Memory B cell (primary cell): ENCODE measurements around the gene GLRX.
A peak's percentile ranks its signal among the peaks of the same experiment; 100 is the strongest.

Experiments used
- ATAC-seq: fragments of 150-1000 bp; cut with Tn5 transposase; 2 replicates; pipeline ENCODE4 v1.10.0; 2021; ENCODE audit warnings: low read depth, mild to moderate bottlenecking, moderate library complexity
- DNase-seq, 2 donors: peaks; one replicate each; pipeline ENCODE4 v3.0.0; 2022; ENCODE audit warnings: low spot score in 2 of 2
- H3K27ac Mint-ChIP-seq: one replicate; pipeline ENCODE4 v1.8.0; 2022; ENCODE audit warnings: mild to moderate bottlenecking, moderate library complexity, mixed read lengths
- H3K27me3 Mint-ChIP-seq: one replicate; pipeline ENCODE4 v1.8.0; 2022; ENCODE audit warnings: mixed read lengths
- H3K36me3 Mint-ChIP-seq: one replicate; pipeline ENCODE4 v1.8.0; 2022; ENCODE audit warnings: mild to moderate bottlenecking, mixed read lengths
- H3K4me1 Mint-ChIP-seq: one replicate; pipeline ENCODE4 v1.8.0; 2022; ENCODE audit warnings: mixed read lengths
- H3K4me3 Mint-ChIP-seq: one replicate; pipeline ENCODE4 v1.8.0; 2022; ENCODE audit warnings: mild to moderate bottlenecking, moderate library complexity, mixed read lengths
- H3K9me3 Mint-ChIP-seq: one replicate; pipeline ENCODE4 v1.8.0; 2022; ENCODE audit warnings: mixed read lengths

Gene GLRX

GRCh38 chr5:95801532-95801931 is 21.0 kb downstream of the GLRX start:
- Mint-ChIP-seq H3K36me3 (peaks cover 11% of the 10 kb centered on the region), H3K27me3 (no peaks in the 10 kb centered on the region), H3K4me3 (no peak overlapping the region), H3K27ac (no peak overlapping the region), H3K4me1 (peaks cover 2% of the 10 kb centered on the region), H3K9me3 (peaks cover 2% of the 10 kb centered on the region)
- DNase-seq: no peak
- no peak for ATAC-seq

GRCh38 chr5:95800553-95800952 is 22.0 kb downstream of the GLRX start:
- ATAC-seq: no peak

GRCh38 chr5:95799191-95799835 is 23.2 kb downstream of the GLRX start:
- ATAC-seq: no peak

More at GRCh38 chr5:95800553-95800952, 22.0 kb downstream of the GLRX start:
- Mint-ChIP-seq H3K9me3 (peaks cover 2% of the 10 kb centered on the region), H3K4me1 (peaks cover 2% of the 10 kb centered on the region), H3K36me3 (peaks cover 11% of the 10 kb centered on the region), H3K27ac (no peak overlapping the region), H3K27me3 (no peaks in the 10 kb centered on the region), H3K4me3 (no peak overlapping the region)
- no peak for DNase-seq

DNA sequence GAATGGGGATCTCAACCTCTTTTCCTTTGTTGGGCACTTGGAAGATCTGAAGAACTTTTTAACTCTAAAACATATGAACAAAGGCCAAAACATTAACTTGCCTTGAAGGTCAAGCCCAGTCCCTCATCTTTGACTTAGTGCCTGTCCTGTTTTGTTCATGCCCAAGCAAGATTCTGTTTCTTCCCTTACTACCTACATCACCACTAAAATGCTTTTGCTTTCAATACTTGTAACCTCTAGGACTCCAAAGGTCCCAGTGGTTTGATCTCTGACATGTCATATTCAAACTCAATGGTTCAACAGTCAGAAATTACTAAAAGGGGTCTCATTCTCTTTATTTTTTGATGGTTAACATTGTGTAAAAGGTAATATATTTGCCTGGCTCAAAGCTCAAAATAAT is 24.0 kb downstream of the GLRX start:
- peaks cover 2% of the 10 kb centered on the region for H3K4me1 Mint-ChIP-seq
- no peak overlapping the region for H3K4me3 Mint-ChIP-seq
- DNase-seq (no peak), ATAC-seq (no peak)
- no peak overlapping the region for H3K27ac Mint-ChIP-seq
- H3K27me3 Mint-ChIP-seq: no peaks in the 10 kb centered on the region
- H3K9me3 Mint-ChIP-seq: no peaks in the 10 kb centered on the region
- H3K36me3 Mint-ChIP-seq: peaks cover 6% of the 10 kb centered on the region

More at GRCh38 chr5:95799191-95799835, 23.2 kb downstream of the GLRX start:
- no peaks in the 10 kb centered on the region for H3K27me3 Mint-ChIP-seq
- no peaks in the 10 kb centered on the region for H3K9me3 Mint-ChIP-seq
- peaks cover 8% of the 10 kb centered on the region for H3K36me3 Mint-ChIP-seq
- no peak overlapping the region for H3K27ac Mint-ChIP-seq
- no peak overlapping the region for H3K4me3 Mint-ChIP-seq
- no peak for DNase-seq
- H3K4me1 Mint-ChIP-seq: peaks cover 2% of the 10 kb centered on the region

DNA sequence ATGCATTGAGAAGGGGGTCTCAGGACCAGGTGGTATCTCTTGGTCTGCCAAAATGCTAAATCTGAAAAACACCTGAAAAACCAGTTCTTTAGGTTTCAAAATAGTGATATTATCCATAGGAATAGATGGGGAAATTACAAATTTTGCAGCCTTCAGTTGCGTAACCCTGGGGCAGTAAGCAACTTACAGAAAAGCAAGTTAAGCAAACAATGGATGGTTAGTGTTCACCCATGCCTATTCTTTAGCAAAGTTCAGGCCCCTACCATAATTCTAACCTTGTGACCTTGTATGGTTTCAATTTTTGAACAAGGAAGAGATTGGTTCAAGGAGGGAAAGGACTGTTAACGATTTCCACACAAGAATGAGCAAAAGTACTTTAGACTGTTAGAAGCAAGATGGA is 24.5 kb downstream of the GLRX start:
- no peaks in the 10 kb centered on the region for H3K27me3 Mint-ChIP-seq
- H3K4me1 Mint-ChIP-seq: peaks cover 2% of the 10 kb centered on the region
- DNase-seq (no peak), ATAC-seq (no peak)
- H3K9me3 Mint-ChIP-seq: no peaks in the 10 kb centered on the region
- H3K36me3 Mint-ChIP-seq: peaks cover 6% of the 10 kb centered on the region
- H3K4me3 Mint-ChIP-seq: no peak overlapping the region
- no peak overlapping the region for H3K27ac Mint-ChIP-seq

DNA sequence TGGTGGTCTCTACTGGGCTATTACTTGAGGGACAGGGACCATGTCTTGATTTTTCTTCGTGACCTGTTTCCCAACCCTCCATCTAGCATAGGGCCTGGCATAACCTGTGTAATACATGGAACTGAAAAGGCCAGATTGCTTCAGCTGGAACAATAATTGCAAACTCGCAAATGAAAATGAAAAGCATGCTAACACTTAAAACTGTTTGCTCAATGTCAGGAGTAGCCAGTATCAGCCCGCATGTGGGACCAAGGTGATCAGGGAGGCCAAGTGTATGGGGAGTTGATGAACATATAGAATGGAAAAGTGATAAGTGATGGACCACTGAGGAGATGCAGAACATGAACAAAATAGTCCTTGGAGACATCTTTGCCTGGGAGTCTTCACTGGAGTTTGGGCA is 25.2 kb downstream of the GLRX start:
- peaks cover 5% of the 10 kb centered on the region for H3K36me3 Mint-ChIP-seq
- H3K9me3 Mint-ChIP-seq: no peaks in the 10 kb centered on the region
- no peaks in the 10 kb centered on the region for H3K27me3 Mint-ChIP-seq
- H3K4me3 Mint-ChIP-seq: no peak overlapping the region
- DNase-seq (no peak), ATAC-seq (no peak)
- no peaks in the 10 kb centered on the region for H3K4me1 Mint-ChIP-seq
- H3K27ac Mint-ChIP-seq: no peak overlapping the region

GRCh38 chr5:95794070-95794516 is 28.4 kb downstream of the GLRX start:
- Mint-ChIP-seq H3K9me3 (no peaks in the 10 kb centered on the region), H3K4me1 (peaks cover 3% of the 10 kb centered on the region), H3K4me3 (no peak overlapping the region), H3K27ac (no peak overlapping the region), H3K36me3 (peaks cover 3% of the 10 kb centered on the region), H3K27me3 (no peaks in the 10 kb centered on the region)
- no peak for ATAC-seq
- DNase-seq: no peak

DNA sequence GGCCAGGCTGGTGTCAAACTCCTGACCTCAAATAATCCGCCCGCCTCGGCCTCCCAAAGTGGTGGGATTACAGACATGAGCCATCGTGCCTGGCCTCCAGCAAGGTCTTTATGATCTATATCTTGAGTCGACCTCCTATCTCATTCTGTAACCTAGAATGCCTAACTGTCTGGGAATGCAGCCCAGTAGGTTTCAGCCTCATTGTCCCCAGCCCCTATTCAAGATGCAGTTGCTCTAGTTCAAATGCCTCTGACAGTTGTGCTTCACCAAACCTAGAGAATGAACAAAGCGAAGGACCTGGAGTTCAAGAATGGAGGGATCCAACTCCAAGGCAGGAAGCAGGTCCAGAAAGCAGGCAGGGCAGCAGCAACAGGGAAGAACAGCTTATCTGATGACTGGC is 30.8 kb downstream of the GLRX start:
- peaks cover 3% of the 10 kb centered on the region for H3K4me1 Mint-ChIP-seq
- no peaks in the 10 kb centered on the region for H3K9me3 Mint-ChIP-seq
- H3K27me3 Mint-ChIP-seq: no peaks in the 10 kb centered on the region
- ATAC-seq (no peak), DNase-seq (no peak)
- no peak overlapping the region for H3K27ac Mint-ChIP-seq
- H3K36me3 Mint-ChIP-seq: no peaks in the 10 kb centered on the region
- H3K4me3 Mint-ChIP-seq: no peak overlapping the region

DNA sequence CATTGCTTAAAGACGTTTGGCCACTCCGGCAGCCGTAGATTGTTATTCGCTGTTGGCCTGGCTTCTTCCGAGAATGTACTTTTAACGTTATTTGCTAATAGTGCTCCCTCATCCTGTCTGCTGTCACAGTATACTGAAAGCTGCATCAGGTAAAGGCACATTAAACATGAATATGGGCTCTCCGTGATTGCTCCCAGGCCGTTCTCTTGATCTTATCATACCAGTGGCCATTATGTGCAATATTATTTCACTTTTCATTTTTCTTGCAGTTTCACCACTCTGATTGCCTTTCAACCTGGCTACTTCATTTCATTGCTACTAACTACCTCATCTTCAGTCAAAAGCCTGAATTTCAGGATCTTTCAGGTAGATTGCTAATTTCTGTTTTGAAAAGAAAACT is 34.0 kb downstream of the GLRX start:
- DNase-seq (no peak), ATAC-seq (no peak)
- Mint-ChIP-seq H3K27me3 (no peaks in the 10 kb centered on the region), H3K4me1 (peaks cover 3% of the 10 kb centered on the region), H3K9me3 (no peaks in the 10 kb centered on the region), H3K4me3 (no peak overlapping the region), H3K36me3 (no peaks in the 10 kb centered on the region), H3K27ac (no peak overlapping the region)

- DNase-seq: no peak
- Mint-ChIP-seq H3K9me3 (no peaks in the 10 kb centered on the region), H3K27ac (no peak overlapping the region), H3K4me3 (no peak overlapping the region), H3K4me1 (peaks cover 3% of the 10 kb centered on the region), H3K27me3 (no peaks in the 10 kb centered on the region), H3K36me3 (no peaks in the 10 kb centered on the region)
- ATAC-seq: no peak
These were observed 35.6 kb downstream of the GLRX start for GRCh38 chr5:95786821-95787418.

GRCh38 chr5:95784514-95785302 is 37.8 kb downstream of the GLRX start:
- H3K4me1 Mint-ChIP-seq: peaks cover 8% of the 10 kb centered on the region
- H3K4me3 Mint-ChIP-seq: no peak overlapping the region
- ATAC-seq (no peak), DNase-seq (no peak)
- no peak overlapping the region for H3K27ac Mint-ChIP-seq
- no peaks in the 10 kb centered on the region for H3K9me3 Mint-ChIP-seq
- no peaks in the 10 kb centered on the region for H3K36me3 Mint-ChIP-seq
- no peaks in the 10 kb centered on the region for H3K27me3 Mint-ChIP-seq

DNA sequence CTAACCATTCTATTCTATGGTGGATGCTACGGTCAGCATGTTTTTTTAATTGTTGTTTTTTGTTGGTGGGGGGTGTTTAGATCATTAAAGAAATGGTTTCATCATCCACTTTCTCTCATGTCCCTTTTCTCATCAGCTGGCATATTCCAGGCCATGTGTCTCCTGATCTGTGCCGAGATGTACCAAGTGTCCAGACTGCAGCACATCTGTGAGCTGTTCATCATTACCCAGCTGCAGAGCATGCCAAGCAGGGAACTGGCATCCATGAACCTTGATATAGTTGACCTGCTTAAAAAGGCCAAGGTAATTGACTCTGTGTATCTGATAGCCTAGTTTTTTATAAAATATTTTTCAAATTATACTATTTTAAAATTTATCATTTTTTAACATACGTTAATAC is 38.9 kb downstream of the GLRX start:
- Mint-ChIP-seq H3K4me1 (peaks cover 5% of the 10 kb centered on the region), H3K27ac (no peak overlapping the region), H3K36me3 (no peaks in the 10 kb centered on the region), H3K27me3 (no peaks in the 10 kb centered on the region), H3K4me3 (no peak overlapping the region), H3K9me3 (no peaks in the 10 kb centered on the region)
- no peak for DNase-seq
- no peak for ATAC-seq

DNA sequence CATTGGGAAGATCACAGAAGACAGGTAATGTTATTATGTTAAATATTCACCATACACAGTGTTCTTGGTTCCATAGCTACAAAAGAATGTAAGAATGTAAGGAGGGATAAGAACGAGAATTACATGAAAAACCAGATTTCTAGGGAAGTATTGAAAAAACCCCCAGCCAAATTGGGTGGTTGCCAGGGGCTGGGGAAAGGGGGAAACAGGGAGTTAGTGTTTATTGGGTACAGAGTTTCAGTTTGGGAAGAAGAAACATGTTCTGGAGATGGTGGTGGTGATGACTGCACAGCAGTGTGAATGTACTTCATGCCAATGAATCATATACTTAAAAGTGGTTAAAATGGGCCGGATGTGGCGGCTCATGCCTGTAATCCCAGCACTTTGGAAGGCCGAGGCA is 40.3 kb downstream of the GLRX start:
- Mint-ChIP-seq H3K27ac (no peak overlapping the region), H3K36me3 (no peaks in the 10 kb centered on the region), H3K9me3 (no peaks in the 10 kb centered on the region), H3K4me3 (no peak overlapping the region), H3K27me3 (no peaks in the 10 kb centered on the region), H3K4me1 (peaks cover 5% of the 10 kb centered on the region)
- no peak for DNase-seq
- no peak for ATAC-seq

DNA sequence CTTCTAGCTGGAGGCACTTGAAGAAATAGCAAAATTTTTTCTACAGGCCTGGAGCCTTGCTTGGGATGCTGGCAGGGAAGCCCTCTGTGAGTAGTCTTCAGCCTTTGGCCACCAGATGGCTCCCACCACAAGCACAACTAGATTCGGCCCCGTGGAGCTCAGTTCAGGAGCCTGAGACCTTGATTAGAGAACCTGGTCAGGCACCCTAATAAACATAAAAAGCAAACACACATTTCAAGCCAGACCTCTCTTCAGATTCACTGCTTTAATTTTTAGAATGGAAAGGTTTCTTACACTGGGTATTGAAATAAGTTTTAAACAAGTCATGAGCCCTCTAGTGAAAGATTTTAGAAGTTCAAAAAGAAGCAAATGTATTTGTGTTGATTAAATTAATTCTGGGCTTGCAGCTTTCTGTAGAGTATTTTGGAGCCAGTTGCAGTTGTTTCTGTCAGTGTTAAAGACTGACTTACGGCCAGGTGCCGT is 41.4 kb downstream of the GLRX start:
- Mint-ChIP-seq H3K36me3 (no peaks in the 10 kb centered on the region), H3K27ac (no peak overlapping the region), H3K27me3 (no peaks in the 10 kb centered on the region), H3K9me3 (no peaks in the 10 kb centered on the region), H3K4me1 (peaks cover 5% of the 10 kb centered on the region), H3K4me3 (peak overlapping the region; percentile 27)
- ATAC-seq (peak; percentile 99), DNase-seq (peak; percentile 64 to 65)
